ENCODE measurements around the gene SH3BGR.

The SH3BGR gene

GRCh38 chr21:39489380-39489924 is 37.7 kb downstream of the SH3BGR start:
- TF ChIP-seq CTCF (IDR thresholded peaks at IDR 0.05; ENCODE audit: low read depth, low read length, missing control alignments): no peak
- no peak overlapping the region for H3K4me3 ChIP-seq (ENCODE audit: low read depth, low read length)
- DNase-seq (ENCODE audit: low read depth): no peak

- DNase-seq (ENCODE audit: low read depth): no peak
- H3K4me3 ChIP-seq (ENCODE audit: low read depth, low read length): no peak overlapping the region
- no peak for TF ChIP-seq CTCF (IDR thresholded peaks at IDR 0.05; ENCODE audit: low read depth, low read length, missing control alignments)
These were observed 47.4 kb downstream of the SH3BGR start for GRCh38 chr21:39499156-39499555.

GRCh38 chr21:39502631-39503030 is 50.9 kb downstream of the SH3BGR start:
- no peak overlapping the region for H3K4me3 ChIP-seq (ENCODE audit: low read depth, low read length)
- TF ChIP-seq CTCF (IDR thresholded peaks at IDR 0.05; ENCODE audit: low read depth, low read length, missing control alignments): no peak

GRCh38 chr21:39503123-39503762 is 51.5 kb downstream of the SH3BGR start:
- H3K4me3 ChIP-seq (ENCODE audit: low read depth, low read length): no peak overlapping the region
- TF ChIP-seq CTCF (IDR thresholded peaks at IDR 0.05; ENCODE audit: low read depth, low read length, missing control alignments): no peak
- no peak for DNase-seq (ENCODE audit: low read depth)

More at GRCh38 chr21:39502631-39503030, 50.9 kb downstream of the SH3BGR start:
- DNase-seq (ENCODE audit: low read depth): no peak

- DNase-seq (ENCODE audit: low read depth): no peak
- no peak overlapping the region for H3K4me3 ChIP-seq (ENCODE audit: low read depth, low read length)
- no peak for TF ChIP-seq CTCF (IDR thresholded peaks at IDR 0.05; ENCODE audit: low read depth, low read length, missing control alignments)
These were observed 52.5 kb downstream of the SH3BGR start for GRCh38 chr21:39504230-39504629.

- DNase-seq (ENCODE audit: low read depth): no peak
- no peak overlapping the region for H3K4me3 ChIP-seq (ENCODE audit: low read depth, low read length)
- TF ChIP-seq CTCF (IDR thresholded peaks at IDR 0.05; ENCODE audit: low read depth, low read length, missing control alignments): no peak
These were observed 58.5 kb downstream of the SH3BGR start for GRCh38 chr21:39510240-39510639.

- TF ChIP-seq CTCF (IDR thresholded peaks at IDR 0.05; ENCODE audit: low read depth, low read length, missing control alignments): no peak
- no peak overlapping the region for H3K4me3 ChIP-seq (ENCODE audit: low read depth, low read length)
- no peak for DNase-seq (ENCODE audit: low read depth)
These were observed 59.3 kb downstream of the SH3BGR start for GRCh38 chr21:39511102-39511501.
